K562 (cell line): ENCODE data around the gene ADNP2. TPM values are rescaled to one million over a fixed set of nuclear protein-coding genes. Genes with fewer than 3 reads are reported as not detected.

Experiments
- ATAC-seq: fragments of 200-7000 bp; cut with Tn5 transposase; 3 replicates; pipeline ENCODE4 v1.9.1; 2020; ENCODE audit warnings: moderate library complexity
- BruUV-seq: library from RNA; stranded (reverse); fragments of 400-500 nt; replicated peaks from 2 replicates; lab custom pipeline; 2021; lab: Mats Ljungman, UMichigan
- CTCF ChIA-PET: fragments of 300-600 bp; formaldehyde crosslinking; extraction: SDS; loops from one replicate; lab custom pipeline; 2021; ENCODE audit warnings: low intra/inter-chr PET ratio; lab: Yijun Ruan, JAX
- POLR2A ChIA-PET: fragments of 300-600, 350-650 bp; sonication (Branson Sonifier 250); formaldehyde crosslinking; extraction: SDS; loops from one replicate; lab custom pipeline; 2021; ENCODE audit warnings: antibody characterized with exemption, inconsistent platforms; lab: Yijun Ruan, JAX
- DNase-seq, 4 experiments: peaks; one replicate each; pipeline versions ENCODE4 v3.0.0 to v3.0.0-alpha.2; 2011 to 2018; ENCODE audit warnings: low spot score in 3 of 4, mixed read lengths in 3 of 4; ENCODE audit errors: extremely low read depth in 1 of 4
- FAIRE-seq: peaks from 2 replicates; lab custom pipeline; 2011; peaks lifted over from hg19 to GRCh38; lab: Jason Lieb, UNC
- H2AFZ ChIP-seq: 2 replicates; pipeline ENCODE4 v1.6.0; 2011; ENCODE audit warnings: low read depth, low read length, control low read depth, inconsistent platforms
- H3K27ac ChIP-seq: fragments of 200-600 bp; 3 replicates; pipeline ENCODE4 v1.8.0; 2011; ENCODE audit warnings: low read depth, mild to moderate bottlenecking, control low read depth, inconsistent platforms, low read length, moderate library complexity, mixed read lengths; ENCODE audit errors: extremely low read depth
- H3K27me3 ChIP-seq, 2 experiments: fragments of 300-600 bp in 1 of 2; 2 replicates in 1 of 2; 3 replicates in 1 of 2; pipeline versions ENCODE4 v1.6.0 to v1.8.0; 2011; ENCODE audit warnings: inconsistent platforms in 2 of 2, low read length in 2 of 2, mild to moderate bottlenecking in 1 of 2, mixed read lengths in 1 of 2, moderate library complexity in 1 of 2; ENCODE audit not compliant: control insufficient read depth in 2 of 2, insufficient read depth in 2 of 2
- H3K36me3 ChIP-seq: fragments of 300-600 bp; 3 replicates; pipeline ENCODE4 v1.8.0; 2011; ENCODE audit warnings: mild to moderate bottlenecking, low read length, inconsistent platforms; ENCODE audit not compliant: control insufficient read depth, insufficient read depth
- H3K4me1 ChIP-seq, 2 experiments: fragments of 200-600 bp in 1 of 2; replicated peaks in 1 of 2; 2 replicates in 1 of 2; 3 replicates in 1 of 2; pipeline versions ENCODE4 v1.5.1 to v1.8.0; 2011; ENCODE audit warnings: inconsistent platforms in 2 of 2, low read length in 2 of 2, mild to moderate bottlenecking in 1 of 2, mixed read lengths in 1 of 2, moderate library complexity in 1 of 2; ENCODE audit not compliant: control insufficient read depth in 2 of 2, insufficient read depth in 2 of 2
- H3K4me2 ChIP-seq: 2 replicates; pipeline ENCODE4 v1.6.1; 2011; ENCODE audit warnings: low read length, control low read depth, inconsistent platforms, mixed read lengths; ENCODE audit not compliant: insufficient read depth
- H3K4me3 ChIP-seq: fragments of 200-600 bp; sonication (generic), shearing (Covaris generic); 2 replicates; pipeline ENCODE4 v1.5.1; 2016; ENCODE audit warnings: control low read depth, inconsistent platforms
- H3K79me2 ChIP-seq: fragments of 200-600 bp; 3 replicates; pipeline ENCODE4 v1.8.0; 2011; ENCODE audit warnings: low read length, inconsistent platforms; ENCODE audit not compliant: control insufficient read depth, insufficient read depth
- H3K9ac ChIP-seq, 2 experiments: 2 replicates each; pipeline versions ENCODE4 v1.6.0 to v1.6.1; 2011; ENCODE audit warnings: low read depth in 2 of 2, low read length in 2 of 2, control low read depth in 1 of 2, inconsistent platforms in 1 of 2, mild to moderate bottlenecking in 1 of 2, mixed read lengths in 1 of 2; ENCODE audit not compliant: insufficient read depth in 1 of 2
- H3K9me1 ChIP-seq: one replicate; pipeline ENCODE4 v1.6.0; 2011; ENCODE audit warnings: inconsistent platforms, mild to moderate bottlenecking, low read length, moderate library complexity; ENCODE audit not compliant: control insufficient read depth, insufficient read depth
- H3K9me3 ChIP-seq: replicated peaks from 2 replicates; pipeline ENCODE4 v1.5.1; 2011; ENCODE audit warnings: low read depth, low read length, inconsistent platforms; ENCODE audit not compliant: control insufficient read depth, insufficient read depth
- H4K20me1 ChIP-seq: replicated peaks from 2 replicates; pipeline ENCODE4 v1.6.1; 2011; ENCODE audit warnings: low read length, inconsistent platforms, mixed read lengths; ENCODE audit not compliant: control insufficient read depth, insufficient read depth
- CBFB ChIP-seq: sonication (generic); formaldehyde crosslinking; IDR thresholded peaks from 2 replicates; pipeline ENCODE4 v1.4.0; 2020; ENCODE audit warnings: mild to moderate bottlenecking, missing genetic modification reagents
- NR2F6 ChIP-seq: fragments of 450-650 bp; formaldehyde crosslinking; IDR thresholded peaks from 2 replicates; pipeline ENCODE4 v1.4.0; 2020; ENCODE audit warnings: mild to moderate bottlenecking
- SIN3B ChIP-seq: fragments of 450-650 bp; IDR thresholded peaks from 2 replicates; pipeline ENCODE4 v1.6.1; 2017; ENCODE audit warnings: low read depth, mild to moderate bottlenecking, moderate library complexity
- U2AF2 ChIP-seq: fragments of 200-400 bp; formaldehyde crosslinking; optimal IDR thresholded peaks from 2 replicates; pipeline ENCODE3; 2017; ENCODE audit warnings: low read depth, mild to moderate bottlenecking, low read length
- WGBS: fragments of 100-300 bp; shearing (Covaris generic); methylation state at CpG from one replicate; pipeline ENCODE4 v1.1.6; 2016; ENCODE audit warnings: low coverage, mixed read lengths; ENCODE audit not compliant: insufficient coverage; ENCODE audit errors: missing lambda C conversion rate; 5-methylcytosine and 5-hydroxymethylcytosine counted together
- in situ Hi-C: fragments of 300-500 bp; cut with MboI; formaldehyde crosslinking; loops from 4 replicates; pipeline ENCODE4 v1.15.0; 2018; ENCODE audit warnings: inconsistent platforms, mixed read lengths
- intact Hi-C: fragments of 100-400 bp; cut with micrococcal nuclease; formaldehyde crosslinking; loops from 2 replicates; pipeline ENCODE4 v1.14.2; 2022
- polyA plus RNA-seq, 8 experiments: library from polyadenylated mRNA; depleted of rRNA in 4 of 8; stranded (reverse) in 5 of 8; unstranded in 3 of 8; fragments of >200 nt; fragmentation: Nextera tagmentation in 2 of 8; fragmentation: Illumina TruSeq in 1 of 8; extraction: Ambion mirVana in 2 of 8; extraction: Trizol in 1 of 8; gene quantifications; 2 replicates each; pipeline versions ENCODE4 v1.2.1 to v1.2.3, GENCODE V29; 2011 to 2014; ENCODE audit warnings: inconsistent platforms in 1 of 8, missing spikeins in 1 of 8
- total RNA-seq, 7 experiments: library from RNA; depleted of rRNA in 6 of 7; stranded (reverse); fragments of >200 nt in 6 of 7; fragmentation: Illumina TruSeq in 2 of 7; extraction: Trizol in 2 of 7; gene quantifications; 2 replicates each; pipeline versions ENCODE4 v1.2.1 to v1.2.3, GENCODE V29; 2011 to 2021; ENCODE audit warnings: low replicate concordance in 1 of 7
- TF ChIP-seq, protein P1 (sequence below): fragments of 250-450 bp; sonication (Bioruptor Pico); IDR thresholded peaks from 2 replicates; pipeline ENCODE4 v1.5.0; 2020; ENCODE audit warnings: mild to moderate bottlenecking, borderline replicate concordance
- TF ChIP-seq, protein P2 (sequence below): fragments of 450-650 bp; IDR thresholded peaks from 2 replicates; pipeline ENCODE4 v1.6.1; 2016; ENCODE audit warnings: mild to moderate bottlenecking, moderate library complexity

The ADNP2 gene
- total and polyA plus RNA-seq, 9 of the 15 experiments (the other 6 are each of a cell fraction or from before 2014, with no cell fraction given) = 5.8 to 24.3 (median 16.0) TPM

DNA sequence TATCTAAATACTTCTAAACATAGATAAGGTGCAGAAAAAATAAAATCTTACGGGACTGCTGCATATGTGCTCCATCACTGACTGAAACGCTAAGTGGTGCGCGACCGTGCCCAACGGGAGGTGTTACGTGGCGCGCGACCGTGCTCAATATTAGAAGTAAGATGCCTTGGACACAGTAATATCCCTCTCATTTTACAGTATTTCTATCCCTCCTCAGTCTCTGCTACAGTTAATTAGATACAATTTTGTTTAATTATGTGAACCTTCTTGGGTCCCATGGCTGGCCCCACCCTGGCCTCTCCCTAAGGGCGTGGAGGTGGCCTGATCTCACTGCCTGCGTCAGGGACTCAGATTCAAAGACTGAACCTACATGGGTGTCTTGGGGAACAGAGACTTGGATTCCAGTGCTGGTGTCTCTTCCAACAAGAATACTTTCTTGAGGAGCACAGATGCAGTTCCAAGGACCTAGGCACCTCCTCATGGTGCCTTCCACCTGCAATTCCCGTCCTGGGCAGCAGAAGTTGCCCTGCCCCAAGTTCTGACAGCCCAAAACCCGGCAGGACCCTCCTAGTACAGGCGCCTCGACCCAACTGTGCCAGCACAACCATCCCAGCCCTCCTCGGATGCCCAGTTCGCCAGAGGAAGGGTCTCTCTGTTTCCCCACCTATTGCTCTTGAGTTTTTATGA is 79.0 kb downstream of the ADNP2 start:
- no peak for FAIRE-seq
- intact Hi-C loops = no loop called here
- WGBS = 15% methylated on average over 12 of the region's 19 CpGs
- Histone ChIP-seq H3K9ac (no peak overlapping the region), H3K36me3 (no peaks in the 10 kb centered on the region), H3K4me3 (no peak overlapping the region), H3K9me1 (no peaks in the 10 kb centered on the region), H3K9me3 (no peaks in the 10 kb centered on the region), H3K4me1 (no peaks in the 10 kb centered on the region), H3K27ac (no peak overlapping the region), H3K27me3 (peaks cover 20 to 72% of the 10 kb centered on the region in 2 experiments), H4K20me1 (0 out of 2 replicates have a peak, but pooled peaks cover 2% of the 10 kb centered on the region), H2AFZ (no peak overlapping the region), H3K79me2 (no peaks in the 10 kb centered on the region), H3K4me2 (no peak overlapping the region)
- no peak for DNase-seq
- TF ChIP-seq NR2F6 (CRISPR knock-in tag) (no peak), U2AF2 (no peak), CBFB (no peak), SIN3B (no peak)
- TF ChIP-seq, protein P1, sequence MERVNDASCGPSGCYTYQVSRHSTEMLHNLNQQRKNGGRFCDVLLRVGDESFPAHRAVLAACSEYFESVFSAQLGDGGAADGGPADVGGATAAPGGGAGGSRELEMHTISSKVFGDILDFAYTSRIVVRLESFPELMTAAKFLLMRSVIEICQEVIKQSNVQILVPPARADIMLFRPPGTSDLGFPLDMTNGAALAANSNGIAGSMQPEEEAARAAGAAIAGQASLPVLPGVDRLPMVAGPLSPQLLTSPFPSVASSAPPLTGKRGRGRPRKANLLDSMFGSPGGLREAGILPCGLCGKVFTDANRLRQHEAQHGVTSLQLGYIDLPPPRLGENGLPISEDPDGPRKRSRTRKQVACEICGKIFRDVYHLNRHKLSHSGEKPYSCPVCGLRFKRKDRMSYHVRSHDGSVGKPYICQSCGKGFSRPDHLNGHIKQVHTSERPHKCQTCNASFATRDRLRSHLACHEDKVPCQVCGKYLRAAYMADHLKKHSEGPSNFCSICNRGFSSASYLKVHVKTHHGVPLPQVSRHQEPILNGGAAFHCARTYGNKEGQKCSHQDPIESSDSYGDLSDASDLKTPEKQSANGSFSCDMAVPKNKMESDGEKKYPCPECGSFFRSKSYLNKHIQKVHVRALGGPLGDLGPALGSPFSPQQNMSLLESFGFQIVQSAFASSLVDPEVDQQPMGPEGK (CRISPR knock-in tag) = no peak
- TF ChIP-seq, protein P2, sequence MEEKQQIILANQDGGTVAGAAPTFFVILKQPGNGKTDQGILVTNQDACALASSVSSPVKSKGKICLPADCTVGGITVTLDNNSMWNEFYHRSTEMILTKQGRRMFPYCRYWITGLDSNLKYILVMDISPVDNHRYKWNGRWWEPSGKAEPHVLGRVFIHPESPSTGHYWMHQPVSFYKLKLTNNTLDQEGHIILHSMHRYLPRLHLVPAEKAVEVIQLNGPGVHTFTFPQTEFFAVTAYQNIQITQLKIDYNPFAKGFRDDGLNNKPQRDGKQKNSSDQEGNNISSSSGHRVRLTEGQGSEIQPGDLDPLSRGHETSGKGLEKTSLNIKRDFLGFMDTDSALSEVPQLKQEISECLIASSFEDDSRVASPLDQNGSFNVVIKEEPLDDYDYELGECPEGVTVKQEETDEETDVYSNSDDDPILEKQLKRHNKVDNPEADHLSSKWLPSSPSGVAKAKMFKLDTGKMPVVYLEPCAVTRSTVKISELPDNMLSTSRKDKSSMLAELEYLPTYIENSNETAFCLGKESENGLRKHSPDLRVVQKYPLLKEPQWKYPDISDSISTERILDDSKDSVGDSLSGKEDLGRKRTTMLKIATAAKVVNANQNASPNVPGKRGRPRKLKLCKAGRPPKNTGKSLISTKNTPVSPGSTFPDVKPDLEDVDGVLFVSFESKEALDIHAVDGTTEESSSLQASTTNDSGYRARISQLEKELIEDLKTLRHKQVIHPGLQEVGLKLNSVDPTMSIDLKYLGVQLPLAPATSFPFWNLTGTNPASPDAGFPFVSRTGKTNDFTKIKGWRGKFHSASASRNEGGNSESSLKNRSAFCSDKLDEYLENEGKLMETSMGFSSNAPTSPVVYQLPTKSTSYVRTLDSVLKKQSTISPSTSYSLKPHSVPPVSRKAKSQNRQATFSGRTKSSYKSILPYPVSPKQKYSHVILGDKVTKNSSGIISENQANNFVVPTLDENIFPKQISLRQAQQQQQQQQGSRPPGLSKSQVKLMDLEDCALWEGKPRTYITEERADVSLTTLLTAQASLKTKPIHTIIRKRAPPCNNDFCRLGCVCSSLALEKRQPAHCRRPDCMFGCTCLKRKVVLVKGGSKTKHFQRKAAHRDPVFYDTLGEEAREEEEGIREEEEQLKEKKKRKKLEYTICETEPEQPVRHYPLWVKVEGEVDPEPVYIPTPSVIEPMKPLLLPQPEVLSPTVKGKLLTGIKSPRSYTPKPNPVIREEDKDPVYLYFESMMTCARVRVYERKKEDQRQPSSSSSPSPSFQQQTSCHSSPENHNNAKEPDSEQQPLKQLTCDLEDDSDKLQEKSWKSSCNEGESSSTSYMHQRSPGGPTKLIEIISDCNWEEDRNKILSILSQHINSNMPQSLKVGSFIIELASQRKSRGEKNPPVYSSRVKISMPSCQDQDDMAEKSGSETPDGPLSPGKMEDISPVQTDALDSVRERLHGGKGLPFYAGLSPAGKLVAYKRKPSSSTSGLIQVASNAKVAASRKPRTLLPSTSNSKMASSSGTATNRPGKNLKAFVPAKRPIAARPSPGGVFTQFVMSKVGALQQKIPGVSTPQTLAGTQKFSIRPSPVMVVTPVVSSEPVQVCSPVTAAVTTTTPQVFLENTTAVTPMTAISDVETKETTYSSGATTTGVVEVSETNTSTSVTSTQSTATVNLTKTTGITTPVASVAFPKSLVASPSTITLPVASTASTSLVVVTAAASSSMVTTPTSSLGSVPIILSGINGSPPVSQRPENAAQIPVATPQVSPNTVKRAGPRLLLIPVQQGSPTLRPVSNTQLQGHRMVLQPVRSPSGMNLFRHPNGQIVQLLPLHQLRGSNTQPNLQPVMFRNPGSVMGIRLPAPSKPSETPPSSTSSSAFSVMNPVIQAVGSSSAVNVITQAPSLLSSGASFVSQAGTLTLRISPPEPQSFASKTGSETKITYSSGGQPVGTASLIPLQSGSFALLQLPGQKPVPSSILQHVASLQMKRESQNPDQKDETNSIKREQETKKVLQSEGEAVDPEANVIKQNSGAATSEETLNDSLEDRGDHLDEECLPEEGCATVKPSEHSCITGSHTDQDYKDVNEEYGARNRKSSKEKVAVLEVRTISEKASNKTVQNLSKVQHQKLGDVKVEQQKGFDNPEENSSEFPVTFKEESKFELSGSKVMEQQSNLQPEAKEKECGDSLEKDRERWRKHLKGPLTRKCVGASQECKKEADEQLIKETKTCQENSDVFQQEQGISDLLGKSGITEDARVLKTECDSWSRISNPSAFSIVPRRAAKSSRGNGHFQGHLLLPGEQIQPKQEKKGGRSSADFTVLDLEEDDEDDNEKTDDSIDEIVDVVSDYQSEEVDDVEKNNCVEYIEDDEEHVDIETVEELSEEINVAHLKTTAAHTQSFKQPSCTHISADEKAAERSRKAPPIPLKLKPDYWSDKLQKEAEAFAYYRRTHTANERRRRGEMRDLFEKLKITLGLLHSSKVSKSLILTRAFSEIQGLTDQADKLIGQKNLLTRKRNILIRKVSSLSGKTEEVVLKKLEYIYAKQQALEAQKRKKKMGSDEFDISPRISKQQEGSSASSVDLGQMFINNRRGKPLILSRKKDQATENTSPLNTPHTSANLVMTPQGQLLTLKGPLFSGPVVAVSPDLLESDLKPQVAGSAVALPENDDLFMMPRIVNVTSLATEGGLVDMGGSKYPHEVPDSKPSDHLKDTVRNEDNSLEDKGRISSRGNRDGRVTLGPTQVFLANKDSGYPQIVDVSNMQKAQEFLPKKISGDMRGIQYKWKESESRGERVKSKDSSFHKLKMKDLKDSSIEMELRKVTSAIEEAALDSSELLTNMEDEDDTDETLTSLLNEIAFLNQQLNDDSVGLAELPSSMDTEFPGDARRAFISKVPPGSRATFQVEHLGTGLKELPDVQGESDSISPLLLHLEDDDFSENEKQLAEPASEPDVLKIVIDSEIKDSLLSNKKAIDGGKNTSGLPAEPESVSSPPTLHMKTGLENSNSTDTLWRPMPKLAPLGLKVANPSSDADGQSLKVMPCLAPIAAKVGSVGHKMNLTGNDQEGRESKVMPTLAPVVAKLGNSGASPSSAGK = no peak
- in situ Hi-C loops = no loop called here
- ChIA-PET POLR2A (no interaction called here), CTCF (no interaction called here)
- BruUV-seq = no TSS peak
- ATAC-seq = no peak
